ENCODE data around the gene MAGEF1.
"Not testable (repeated sequence)": the region's sequence is repeated elsewhere in the genome, so short reads cannot be mapped to it uniquely, and the experiment has no call there.

Gene MAGEF1

DNA sequence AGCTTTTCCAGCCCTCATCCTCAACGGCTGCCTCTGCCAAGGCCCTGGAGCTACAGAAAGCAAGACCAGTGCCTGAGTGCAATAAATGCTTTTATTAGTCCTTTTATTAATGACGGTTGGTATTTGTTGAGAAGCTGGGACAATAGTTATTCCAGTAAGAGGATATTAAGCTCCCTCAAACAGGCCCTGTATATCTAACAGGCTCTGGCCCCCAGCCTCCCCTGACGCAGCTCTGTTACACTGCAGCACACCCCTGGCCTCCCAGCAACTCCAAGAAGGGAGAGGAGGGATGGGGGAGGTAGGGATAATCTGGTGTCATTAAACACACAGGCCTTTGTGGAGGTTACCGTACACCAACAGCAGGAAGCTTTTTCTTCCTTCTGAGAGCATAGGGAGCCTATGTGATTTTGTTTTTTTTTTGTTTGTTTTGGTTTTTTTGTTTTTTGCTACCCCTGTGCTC, 30.8 kb upstream of the MAGEF1 start:
- DNase-seq (ENCODE audit: low read depth): no peak

DNA sequence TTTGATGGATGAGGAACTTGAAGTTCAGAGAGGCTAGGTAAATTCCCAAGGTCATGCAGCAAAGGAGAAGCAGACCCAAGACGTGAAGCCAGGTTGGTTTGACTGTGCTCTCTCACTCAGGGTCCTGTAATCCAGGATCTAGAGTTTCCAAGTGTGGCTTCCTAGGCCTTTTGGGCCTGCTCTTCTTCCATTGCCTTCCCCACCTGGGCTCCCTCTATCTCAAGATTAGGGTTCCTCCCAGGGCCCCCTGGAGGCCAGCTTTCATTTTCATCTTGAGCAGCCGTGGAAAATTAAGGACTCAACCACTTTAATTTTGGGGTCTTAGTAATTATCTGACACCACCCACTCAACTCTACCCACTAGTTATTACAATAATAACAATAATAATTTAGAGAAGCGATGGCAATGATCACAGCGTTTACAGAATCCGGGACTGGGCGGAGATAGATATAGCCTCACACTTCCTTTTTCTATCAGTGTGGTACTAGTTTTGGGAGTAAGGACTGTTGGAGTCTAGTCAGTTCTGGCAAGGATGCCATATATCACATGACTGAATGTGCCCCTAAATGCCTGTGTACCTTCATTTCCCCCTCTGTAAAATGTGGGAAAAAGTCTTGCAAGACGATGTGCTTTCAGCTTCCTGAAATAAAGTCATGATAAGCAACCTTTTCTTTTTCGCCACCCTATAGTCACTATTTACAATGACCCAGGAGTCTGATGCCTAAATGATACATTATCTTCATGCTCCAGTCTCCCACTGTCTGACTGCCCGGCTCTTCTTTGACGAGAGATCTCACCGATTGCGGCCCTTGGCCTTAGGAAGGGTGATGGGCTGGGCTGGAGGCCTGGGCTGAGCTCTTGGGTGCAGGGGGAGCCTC, 30.2 kb upstream of the MAGEF1 start:
- DNase-seq (ENCODE audit: low read depth): no peak

DNA sequence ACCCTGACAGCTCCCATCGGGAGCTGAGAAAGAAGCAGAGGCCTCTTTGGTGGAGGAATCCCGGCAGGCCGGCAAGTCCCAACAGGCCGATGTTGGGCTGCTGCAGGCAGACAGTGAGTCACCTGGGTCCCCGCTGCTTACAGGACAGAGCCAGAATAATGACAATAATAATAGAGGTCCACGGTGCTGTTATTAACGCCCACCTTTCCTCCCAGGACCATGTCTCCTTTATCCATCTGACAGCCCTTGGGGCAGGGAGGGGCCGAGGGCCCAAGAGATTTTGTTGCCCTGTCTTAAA, 29.3 kb upstream of the MAGEF1 start:
- no peak for DNase-seq (ENCODE audit: low read depth)

DNA sequence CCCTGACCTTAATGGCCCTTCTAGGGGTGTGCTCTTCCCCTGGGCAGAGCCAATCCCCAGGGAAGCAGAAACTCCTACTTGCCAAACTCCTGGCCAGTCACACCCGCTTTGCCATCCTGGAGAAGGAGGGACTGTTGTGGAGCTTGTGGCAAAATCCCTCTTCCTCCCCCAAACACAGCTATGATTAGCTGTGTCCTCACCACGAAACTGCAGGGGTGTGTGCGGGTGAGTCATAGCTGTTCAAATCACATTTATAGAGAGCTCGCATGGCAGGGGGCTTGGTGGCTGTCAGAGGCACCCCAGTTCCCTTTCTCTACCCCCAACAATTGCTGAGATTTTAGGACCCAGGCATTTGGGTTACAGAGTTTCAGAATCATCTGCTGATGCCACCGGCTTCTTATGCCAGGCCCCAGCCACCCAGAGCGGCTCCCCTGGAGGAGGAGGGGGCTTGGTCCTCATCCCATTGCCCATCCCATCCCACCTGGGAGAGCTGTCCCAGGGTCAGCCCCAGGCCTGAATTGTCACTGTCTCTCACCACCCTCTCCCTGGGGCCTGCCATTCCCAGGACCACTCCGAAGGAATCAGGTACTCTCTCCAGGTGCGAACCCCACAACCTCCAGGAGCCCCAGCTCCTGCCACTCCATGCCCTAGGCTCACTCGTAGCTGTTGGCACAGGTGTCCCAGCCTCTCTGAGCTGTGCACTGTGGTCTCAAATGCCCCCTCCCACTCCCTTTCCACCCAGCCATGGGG, 28.8 kb upstream of the MAGEF1 start:
- DNase-seq (ENCODE audit: low read depth): no peak

DNA sequence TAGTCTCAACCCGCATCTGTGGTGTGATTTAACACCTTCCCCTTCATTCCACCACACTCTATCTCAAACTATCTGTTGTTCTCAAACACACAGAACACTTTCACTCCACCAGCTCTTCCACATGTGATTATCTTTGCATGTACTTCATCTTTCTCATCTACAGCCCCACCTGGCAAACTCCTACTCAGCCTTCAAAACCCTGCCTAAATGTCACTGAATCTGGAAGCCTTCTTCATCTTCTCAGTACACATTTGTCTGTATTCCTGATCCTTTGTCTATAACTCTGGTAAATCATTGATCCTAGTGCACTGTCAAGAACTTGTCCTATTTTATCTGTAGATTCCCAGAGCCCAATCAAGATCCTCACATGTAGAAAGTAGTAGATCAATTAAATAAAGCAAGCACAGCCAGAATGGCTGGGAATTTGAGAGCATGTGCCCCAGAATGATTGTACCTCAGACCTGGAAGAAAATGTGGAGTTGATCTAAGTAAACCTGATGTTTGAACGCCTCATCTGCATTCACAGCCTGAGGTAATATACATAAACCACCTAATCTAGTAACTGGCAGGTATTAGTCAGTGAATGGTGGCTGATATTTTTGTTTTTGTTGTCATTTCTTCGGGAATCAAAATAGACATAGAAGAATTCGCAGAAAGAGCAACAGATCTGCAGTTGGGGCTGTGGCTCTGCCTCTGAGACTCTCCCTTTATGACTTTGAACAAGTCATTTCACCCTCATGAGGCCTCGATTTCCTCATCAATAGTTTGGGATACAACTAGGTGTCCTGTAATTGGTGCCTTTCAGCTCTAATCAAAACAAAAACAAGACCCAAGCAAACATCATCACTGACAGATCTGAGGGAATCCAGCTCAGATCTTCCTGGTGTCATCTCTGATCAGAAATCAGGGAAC, 28.0 kb upstream of the MAGEF1 start:
- DNase-seq (ENCODE audit: low read depth): no peak

DNA sequence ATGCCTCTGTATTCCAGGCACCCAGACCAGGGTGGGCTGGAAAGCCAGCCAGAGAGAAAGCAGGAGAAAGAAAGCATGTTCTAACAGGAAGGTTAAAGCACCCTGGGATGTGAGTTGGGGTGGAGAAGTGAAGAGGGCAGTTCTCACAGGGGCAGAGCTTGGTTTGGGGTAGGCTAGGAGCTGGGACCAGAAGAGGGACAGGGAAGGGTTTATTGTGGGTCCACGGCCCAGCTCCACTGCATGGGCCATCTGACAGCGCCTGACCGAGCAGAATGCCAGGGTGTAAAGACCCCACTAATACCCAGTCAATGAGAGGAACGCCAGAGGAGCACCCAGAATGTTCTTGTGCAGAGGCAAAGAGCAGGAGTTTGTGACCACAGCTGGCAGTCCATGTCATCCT, 27.1 kb upstream of the MAGEF1 start:
- DNase-seq (ENCODE audit: low read depth): no peak

DNA sequence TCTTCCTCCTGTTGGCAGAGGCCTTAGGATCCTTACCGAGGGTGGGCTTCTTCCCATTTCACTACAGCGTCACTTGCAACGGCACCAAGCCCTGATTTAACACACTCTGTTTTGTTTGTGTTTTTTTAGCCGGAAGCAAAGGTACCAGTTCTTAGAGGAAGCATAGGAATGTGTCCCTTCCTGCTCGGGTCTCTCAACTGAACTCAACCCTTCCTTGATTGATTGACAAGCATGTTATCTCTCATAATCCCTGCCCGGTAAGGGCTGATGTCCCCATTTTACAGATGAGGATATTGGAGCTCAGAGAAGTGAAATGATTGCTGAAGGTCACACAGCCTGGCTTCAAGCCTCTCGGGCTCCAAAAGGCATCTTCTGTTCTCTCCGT, 26.6 kb upstream of the MAGEF1 start:
- no peak for DNase-seq (ENCODE audit: low read depth)

DNA sequence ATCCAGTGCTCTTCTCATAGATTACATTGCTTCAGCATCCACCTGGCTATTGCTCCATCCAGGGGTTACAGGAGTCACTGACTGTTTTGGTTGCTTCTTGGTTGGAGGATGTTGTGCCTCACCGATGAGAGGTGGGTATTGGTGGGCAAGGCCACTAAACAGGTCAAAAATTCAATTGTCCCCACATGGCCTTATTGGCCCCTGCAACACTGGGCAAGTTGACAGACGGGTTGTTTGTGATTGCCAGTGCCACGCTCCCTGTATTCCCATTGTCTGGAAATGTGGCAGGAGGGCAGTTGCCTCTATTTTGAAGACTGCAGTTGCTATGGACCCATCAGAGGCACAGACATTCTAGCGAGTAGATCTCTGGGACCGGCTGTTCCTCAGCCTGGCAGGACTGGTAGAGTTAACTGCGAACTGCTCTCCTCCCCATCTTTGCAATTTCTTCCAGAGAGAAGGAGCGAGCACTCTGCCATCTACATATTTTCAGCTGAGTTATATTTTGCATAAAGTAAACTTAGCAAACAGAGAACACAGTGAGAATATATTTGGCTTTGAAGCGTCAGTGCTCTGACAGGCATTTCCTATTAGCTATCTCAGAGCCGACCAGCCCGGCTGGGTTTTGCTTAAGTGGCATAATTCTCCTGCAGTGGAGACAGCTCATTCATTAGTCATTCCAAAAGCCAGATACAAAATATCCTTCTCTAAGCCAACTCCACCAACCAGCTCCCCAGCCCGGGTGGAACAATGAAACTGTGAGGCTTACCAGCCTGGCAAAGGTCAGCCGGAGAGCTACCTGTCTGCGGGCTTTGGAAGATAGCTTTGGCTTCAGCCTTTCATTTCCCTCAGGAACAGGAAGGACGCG, 26.0 kb upstream of the MAGEF1 start:
- DNase-seq (ENCODE audit: low read depth): peak; percentile 20

DNA sequence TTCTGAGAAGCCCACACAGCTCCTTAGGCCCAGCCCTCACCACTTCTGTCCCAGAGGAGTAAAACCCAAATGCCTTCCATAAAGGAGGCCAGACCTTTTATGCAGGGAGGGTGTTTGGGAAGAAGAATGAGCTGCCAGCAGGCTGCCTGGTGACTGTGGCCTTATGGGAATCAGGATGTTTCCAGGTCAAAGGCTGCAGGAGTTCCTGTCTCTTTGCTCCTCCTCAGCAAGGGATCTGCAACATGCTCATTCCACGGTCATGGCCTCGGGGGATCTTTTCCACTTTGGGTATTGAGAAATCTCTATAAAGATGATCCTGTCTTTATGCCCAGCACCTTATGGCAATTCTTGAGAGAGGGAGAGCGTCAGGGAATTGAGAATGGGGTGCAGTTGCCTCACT, 25.2 kb upstream of the MAGEF1 start:
- DNase-seq (ENCODE audit: low read depth): no peak

DNA sequence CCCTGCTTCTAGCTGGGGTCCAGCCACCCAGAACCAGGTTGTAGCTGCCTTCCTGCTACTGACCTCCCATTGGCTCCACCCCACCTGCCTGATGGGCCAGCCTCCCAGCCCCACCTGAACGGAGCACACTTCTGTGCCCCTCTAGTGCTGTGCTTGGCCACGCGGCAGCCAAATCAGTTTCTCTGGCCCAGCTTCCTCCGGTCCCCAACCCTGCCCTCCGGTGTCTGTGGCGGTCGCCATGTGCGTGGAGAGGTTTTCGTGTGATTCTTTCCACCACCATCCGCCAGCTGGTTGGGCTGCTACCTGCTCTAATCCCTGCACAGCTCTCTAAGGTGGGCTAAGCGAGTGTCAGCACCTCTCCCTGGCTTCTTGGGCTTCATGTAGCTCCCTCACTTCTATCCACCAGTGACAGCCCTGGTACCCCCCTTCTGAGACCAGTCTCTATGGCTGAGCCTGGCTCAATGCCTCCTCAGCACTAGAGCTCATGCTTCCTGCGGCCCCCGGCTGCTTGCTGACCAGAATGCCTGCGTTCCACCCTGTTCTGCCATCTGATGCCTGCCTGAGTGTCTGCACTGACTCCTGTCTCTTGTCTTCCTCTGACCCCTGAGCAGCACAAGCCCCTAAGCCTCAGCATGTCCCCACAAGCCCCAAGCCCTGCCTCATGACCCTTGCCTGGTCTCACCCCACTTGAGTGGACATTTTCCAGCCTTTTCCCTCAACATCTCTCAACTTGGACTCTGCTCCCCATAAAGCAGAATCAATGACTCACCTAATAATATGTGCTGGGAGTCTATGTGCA, 23.2 kb upstream of the MAGEF1 start:
- DNase-seq (ENCODE audit: low read depth): no peak

DNA sequence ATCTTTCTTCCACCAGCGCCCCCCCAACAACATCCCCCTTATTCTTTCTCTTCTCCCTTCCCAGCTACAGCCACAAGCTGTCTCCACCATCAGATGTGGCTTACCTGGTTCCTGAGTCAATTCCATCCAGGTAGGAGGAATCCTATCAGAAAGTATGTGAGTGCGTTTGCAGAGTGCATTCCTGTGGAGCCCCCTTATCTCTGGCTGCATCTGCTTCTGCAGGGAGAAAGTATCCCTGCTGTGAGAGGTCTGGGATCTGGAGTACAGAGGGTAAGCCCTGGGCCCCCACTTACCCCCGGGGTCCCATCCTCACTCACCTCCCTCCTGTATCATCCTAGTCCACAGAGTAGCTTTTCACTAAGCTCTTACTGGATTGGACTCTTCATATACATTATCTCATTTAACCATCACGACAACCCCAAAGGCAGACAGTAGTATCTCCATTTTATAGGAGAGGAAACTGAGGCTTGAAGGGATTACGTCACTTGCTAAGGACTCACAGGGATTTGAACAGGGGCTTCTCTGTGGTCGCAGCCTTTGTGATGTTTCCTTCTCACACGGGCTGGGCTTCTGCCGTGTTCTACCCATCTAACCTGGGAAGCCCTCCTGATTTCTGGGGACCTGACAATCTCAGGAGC, 22.2 kb upstream of the MAGEF1 start:
- no peak for DNase-seq (ENCODE audit: low read depth)

DNA sequence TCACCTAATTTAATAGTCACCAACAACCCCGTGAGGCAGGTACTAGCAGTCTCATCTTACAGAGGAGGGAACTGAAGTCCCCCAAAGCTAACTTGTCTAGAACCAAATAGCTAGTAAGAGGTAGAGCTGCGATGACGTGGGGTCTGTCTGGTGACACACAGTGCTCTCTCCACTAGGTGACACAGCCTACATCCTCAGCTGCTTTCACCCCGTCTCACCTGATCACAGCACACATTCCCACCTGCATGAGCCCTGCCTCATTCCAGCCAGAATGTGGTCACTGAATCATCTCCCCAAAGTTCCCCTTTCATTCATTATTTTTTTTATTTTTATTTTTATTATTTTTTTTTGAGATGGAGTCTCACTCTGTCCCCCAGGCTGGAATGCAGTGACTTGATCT, 21.3 kb upstream of the MAGEF1 start:
- DNase-seq (ENCODE audit: low read depth): no peak

DNA sequence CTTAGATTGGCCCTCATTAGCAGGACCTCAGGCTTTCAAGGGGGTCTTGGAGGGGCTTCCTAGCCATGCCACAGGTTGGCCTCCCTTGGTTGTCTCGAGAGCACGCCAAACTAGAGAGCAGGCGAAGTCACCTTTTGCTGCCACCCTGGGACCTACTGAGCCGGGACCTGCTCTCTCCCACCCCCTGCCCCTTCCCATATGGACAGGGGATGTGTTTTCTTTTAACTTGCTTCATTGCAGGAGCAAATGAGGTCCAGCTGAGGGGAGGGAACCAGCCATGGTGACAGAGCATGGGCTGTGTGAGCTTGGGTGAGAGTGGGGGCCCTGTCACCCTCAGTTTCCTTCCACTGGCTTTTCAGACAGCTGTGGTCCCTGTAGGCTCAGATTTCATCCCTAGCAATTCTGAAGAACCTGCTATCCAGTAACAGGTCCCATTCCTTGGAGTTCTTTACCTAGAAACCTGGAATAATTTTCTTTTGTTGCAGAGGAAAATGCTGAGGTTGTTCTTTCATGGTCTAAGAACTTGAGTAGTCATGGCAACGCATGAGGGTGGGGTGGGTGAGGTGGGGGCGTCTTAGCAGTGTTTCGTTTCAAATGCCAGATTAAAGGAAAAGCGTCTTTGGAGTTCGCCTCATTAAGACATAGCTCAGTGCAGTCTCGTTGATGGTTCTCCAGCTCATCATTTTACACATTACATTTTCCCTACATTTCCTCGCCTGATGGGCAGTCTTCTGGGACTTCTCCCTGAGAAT, 20.1 kb upstream of the MAGEF1 start:
- DNase-seq (ENCODE audit: low read depth): no peak

DNA sequence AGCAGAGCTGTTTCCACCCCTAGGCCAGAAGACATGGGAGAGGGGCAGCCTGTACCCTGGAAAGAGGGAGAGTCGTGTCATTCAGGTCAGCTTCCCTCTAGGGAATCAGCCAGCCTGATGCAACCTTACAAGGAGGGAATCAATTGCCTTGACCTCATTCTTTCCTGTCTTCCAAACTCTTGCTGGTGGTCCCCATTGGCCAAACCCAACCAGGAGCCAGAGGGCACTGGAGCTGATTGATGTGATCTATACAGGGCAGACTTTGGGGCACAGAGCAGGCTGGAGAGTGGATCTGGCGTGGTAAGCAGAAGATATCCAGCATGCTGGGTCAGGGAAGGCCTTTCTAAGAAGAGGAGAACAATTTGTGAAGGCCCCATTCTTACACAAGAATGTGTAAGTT, 19.1 kb upstream of the MAGEF1 start:
- DNase-seq (ENCODE audit: low read depth): no peak

DNA sequence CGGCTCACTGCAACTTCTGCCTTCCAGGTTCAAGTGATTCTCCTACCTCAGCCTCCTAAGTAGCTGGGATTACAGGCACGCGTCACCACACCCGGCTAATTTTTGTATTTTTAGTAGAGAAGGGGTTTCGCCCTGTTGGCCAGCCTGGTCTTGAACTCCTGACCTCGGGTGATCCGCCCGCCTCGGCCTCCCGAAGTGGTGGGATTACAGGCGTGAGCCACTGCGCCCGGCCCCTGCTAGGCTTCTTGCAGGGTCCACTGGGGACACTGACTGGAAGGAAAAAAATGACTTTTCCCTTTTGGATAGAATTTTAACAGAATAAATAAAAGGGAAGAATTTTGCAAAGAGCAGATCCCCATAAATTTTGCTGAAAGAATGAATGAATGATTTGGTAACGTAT, 17.3 kb upstream of the MAGEF1 start:
- not testable (repeated sequence) for DNase-seq (ENCODE audit: low read depth)

DNA sequence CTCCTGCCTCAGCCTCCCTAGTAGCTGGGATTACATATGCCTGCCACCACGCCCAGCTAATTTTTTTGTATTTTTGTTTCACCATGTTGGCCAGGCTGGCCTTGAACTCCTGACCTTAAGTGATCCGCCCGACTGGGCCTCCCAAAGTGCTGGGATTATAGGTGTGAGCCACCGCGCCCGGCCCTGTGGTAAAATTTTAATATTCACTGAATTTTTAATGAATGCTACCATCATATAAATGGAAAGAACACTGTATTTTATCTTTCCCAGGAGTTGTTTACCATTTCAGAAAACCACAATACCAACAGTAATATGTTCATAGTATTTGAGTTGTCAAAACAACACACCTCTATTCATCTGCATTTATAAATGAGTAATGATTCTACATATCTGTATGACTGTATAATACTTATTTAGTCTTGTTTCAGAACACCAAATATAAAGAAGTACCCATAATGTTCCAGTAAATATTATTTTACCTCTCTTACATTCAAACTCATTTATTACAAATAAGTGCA, 16.2 kb upstream of the MAGEF1 start:
- no peak for DNase-seq (ENCODE audit: low read depth)

DNA sequence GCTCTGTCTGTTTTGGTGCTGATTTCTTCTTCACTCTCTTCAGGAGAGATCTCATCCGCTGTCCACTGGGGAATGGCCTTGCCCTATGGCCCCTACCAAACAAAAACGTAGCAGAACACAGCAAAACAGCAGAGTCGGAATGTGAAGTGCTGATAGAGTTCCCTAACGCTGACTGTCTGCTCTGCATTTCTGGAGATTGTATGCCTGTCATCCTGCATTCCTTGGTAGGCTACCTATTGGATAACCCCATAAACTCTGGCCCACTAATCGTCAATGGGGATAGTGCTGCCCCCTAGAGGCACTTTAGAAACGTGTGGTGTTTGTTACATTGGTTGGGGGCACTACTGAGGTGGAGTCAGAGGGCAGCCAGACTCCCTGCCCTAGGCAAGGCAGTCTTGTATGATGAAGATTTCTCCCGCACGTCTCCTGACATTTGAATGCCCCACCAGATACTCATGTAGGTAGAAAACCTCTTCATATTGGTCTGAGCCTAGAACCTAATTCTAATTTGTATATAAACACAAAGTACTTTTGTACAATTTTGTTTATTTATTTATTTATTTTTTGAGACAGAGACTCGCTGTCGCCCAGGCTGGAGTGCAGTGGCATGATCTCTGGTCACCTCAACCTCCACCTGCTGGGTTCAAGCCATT, 15.6 kb upstream of the MAGEF1 start:
- no peak for DNase-seq (ENCODE audit: low read depth)

DNA sequence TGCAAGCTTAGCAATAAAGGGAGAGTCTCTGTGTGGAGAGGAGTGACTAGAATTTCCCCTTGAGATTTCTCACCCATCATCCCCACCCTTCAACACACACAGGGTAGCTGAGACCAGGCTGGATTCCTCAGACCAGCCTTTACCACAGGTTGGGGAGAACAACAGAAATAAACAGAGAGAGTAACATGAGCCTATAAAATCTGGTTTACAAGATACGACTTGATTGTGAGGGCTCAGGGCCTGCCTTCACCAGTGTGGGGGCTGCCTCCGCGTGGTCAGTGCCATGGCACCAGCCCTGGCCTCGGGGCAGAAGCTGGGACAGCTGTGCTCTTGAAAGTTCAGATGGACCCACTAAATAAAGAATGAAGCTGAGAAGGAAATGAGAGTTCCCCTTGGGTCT, 14.6 kb upstream of the MAGEF1 start:
- DNase-seq (ENCODE audit: low read depth): no peak
